Inferior parietal cortex (tissue), 1 donor: ENCODE results near the gene DEK.
"Not testable (repeated sequence)": the region's sequence is repeated elsewhere in the genome, so short reads cannot be mapped to it uniquely, and the experiment has no call there.

Experiments used
- DNase-seq: peaks from one replicate; pipeline ENCODE4 v3.0.0-alpha.2; 2016; ENCODE audit errors: extremely low spot score

DEK gene

DNA sequence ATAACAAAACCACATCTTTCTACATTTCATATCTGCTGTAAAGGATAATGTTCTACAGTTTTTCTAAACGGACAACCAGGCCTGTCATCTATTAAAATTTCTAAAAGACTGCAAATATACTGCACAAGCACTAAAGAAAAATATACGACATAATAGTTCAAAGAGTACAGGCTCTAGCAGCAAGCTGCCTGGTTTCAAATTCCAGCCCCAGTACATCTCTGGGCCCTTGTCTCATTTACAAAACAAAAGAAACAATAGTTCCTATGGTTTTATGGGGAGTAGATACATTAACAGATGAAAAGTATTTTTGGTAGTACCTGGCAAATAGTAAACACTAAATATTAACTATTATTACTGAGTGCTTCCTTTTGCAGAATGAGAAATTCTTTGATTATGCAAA lies 24.1 kb downstream of the DEK start:
- DNase-seq = no peak

DNA sequence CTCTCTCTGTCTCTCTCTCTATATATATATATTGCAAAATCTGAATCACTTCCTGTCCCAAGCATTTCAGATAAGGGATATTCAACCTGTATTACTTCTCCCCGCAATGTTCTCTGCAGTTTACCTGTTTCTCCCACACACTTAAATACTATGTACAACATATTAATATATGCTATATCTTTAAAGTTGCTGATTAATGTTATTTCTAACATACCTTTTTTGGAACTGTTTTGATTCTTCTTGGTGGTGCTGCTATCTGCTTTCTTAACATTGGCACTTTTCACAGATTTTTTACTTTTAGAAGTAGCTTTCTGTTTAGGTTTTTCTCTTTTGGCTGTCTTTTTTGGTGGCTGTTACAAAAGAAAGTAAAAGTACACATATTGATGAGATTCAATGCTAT lies 27.2 kb downstream of the DEK start:
- DNase-seq = no peak

GRCh38 chr6:18235524-18235923 lies 28.8 kb downstream of the DEK start:
- DNase-seq = no peak

- DNase-seq = no peak
These were observed 29.8 kb downstream of the DEK start for GRCh38 chr6:18234564-18234963.

DNA sequence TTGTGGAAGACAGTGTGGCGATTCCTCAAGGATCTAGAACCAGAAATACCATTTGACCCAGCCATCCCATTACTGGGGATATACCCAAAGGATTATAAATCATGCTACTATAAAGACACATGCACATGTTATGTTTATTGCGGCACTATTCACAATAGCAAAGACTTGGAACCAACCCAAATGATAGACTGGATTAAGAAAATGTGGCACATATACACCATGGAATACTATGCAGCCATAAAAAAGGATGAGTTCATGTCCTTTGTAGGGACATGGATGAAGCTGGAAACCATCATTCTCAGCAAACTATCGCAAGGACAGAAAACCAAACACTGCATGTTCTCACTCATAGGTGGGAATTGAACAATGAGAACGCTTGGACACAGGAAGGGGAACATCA lies 30.6 kb downstream of the DEK start:
- not testable (repeated sequence) for DNase-seq

DNA sequence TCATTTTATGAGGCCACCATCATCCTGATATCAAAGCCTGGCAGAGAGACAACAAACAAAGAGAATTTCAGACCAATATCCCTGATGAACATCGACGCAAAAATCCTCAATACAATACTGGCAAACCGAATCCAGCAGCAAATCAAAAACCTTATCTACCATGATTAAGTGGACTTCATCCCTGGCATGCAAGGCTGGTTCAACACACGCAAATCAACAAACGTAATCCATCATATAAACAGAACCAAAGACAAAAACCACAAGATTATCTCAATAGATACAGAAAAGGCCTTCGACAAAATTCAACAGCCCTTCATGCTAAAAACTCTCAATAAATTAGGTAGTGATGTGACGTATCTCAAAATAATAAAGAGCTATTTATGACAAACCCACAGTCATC lies 32.5 kb downstream of the DEK start:
- DNase-seq = not testable (repeated sequence)

GRCh38 chr6:18228590-18228989 lies 35.7 kb downstream of the DEK start:
- not testable (repeated sequence) for DNase-seq

GRCh38 chr6:18227166-18227565 lies 37.2 kb downstream of the DEK start:
- not testable (repeated sequence) for DNase-seq

GRCh38 chr6:18226451-18227105 lies 37.8 kb downstream of the DEK start:
- DNase-seq = not testable (repeated sequence)

DNA sequence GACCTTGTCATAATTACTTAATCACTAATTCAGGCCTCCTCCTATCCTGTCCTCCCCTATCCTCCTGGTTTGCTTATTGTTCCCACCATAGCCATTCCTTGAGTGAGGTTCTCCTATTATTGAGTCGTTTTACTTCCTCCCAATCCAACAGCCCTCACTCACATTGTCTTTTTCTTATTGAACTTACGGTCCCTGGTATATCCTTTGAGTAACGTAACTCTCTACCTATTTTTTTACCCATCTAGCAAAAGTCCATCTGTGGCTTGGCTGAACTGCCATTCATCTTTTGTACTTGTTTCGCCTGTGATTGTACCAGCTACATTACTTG lies 43.1 kb downstream of the DEK start:
- DNase-seq = no peak

DNA sequence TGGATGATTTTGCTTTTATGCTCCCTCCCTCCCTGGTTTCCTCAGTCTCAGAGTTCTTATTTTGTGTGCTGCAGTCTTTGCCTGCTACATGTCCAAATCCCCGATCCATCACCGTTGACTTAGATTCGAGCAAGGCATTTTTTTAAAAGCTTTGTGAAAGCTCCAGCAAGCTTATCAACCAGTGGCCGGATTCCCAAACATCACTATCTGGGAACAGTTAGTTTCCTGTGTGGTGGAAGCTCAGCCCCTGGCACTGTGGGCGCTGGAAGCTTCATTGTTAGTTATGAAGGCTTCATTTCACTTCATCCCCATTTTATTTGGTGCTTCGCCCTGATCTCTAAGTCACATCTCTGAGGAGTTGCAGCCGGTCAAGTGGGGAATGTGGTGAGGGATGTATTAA lies 44.7 kb downstream of the DEK start:
- DNase-seq = no peak

DNA sequence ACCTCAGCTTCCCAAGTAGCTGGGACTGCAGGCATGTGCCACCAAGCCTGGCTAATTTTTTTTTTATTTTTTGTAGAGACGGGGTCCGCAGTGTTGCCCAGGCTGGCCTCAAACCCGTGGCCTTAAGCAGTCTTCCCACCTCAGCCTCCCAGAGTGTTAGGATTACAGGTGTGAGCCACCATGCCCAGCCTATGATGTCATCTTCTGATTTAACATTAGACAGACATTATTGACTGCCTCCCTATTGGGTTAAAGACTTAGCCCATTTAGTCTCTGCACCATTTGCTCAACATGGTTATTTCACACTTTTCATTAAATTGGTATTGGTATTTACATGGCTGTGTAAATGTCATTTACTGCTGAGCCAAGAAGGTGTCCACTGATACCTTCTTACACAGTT lies 46.1 kb downstream of the DEK start:
- no peak for DNase-seq

- no peak for DNase-seq
These were observed 47.9 kb downstream of the DEK start for GRCh38 chr6:18216411-18216810.

- DNase-seq = no peak
These were observed 48.9 kb downstream of the DEK start for GRCh38 chr6:18215436-18215835.

DNA sequence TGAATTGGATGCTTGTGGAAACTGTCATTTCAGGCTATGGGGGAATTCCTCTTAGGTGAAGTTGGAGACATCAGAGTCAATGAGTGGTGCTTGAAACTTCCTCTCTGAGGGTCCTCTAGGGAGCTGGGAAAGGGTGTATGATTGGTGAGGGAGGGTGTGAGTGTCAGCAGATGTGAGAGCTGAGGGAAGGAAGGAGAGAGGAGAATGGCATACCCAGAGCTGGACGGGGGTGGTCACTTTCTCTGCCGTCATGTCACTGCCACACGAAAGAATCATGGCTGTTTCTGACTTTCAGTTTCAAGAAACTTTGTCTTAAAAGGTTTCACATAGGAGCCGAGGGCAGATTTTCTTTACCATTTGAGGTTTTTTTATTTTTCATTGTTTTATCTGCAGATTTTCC lies 50.3 kb downstream of the DEK start:
- no peak for DNase-seq

DNA sequence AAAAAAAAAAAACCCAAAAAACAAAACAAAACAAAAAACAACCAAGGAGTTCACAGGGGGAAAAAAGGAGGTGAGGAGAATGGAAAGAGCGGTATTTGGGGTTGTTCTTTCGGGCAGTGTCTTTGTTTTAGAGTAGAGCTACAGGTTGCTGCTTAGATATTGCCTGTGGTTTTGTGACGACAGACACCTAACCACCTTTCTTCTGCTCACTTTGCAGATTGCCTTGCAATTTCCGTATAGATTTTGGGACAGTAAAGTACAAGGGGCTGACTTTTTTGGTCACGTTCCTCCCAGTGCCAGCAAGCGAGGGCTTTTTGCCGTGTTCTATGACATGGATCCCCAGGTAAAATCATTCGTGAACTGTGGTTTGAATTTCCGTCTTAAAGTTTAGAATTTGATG lies 50.9 kb downstream of the DEK start:
- DNase-seq = no peak

GRCh38 chr6:18212231-18212630 lies 52.1 kb downstream of the DEK start:
- DNase-seq = no peak

GRCh38 chr6:18211338-18211737 lies 53.0 kb downstream of the DEK start:
- no peak for DNase-seq

GRCh38 chr6:18210707-18211106 lies 53.6 kb downstream of the DEK start:
- no peak for DNase-seq

- no peak for DNase-seq
These were observed 54.7 kb downstream of the DEK start for GRCh38 chr6:18209539-18210197.

- DNase-seq = not testable (repeated sequence)
These were observed 55.6 kb downstream of the DEK start for GRCh38 chr6:18208778-18209177.

- DNase-seq = no peak
These were observed 56.4 kb downstream of the DEK start for GRCh38 chr6:18207949-18208348.

DNA sequence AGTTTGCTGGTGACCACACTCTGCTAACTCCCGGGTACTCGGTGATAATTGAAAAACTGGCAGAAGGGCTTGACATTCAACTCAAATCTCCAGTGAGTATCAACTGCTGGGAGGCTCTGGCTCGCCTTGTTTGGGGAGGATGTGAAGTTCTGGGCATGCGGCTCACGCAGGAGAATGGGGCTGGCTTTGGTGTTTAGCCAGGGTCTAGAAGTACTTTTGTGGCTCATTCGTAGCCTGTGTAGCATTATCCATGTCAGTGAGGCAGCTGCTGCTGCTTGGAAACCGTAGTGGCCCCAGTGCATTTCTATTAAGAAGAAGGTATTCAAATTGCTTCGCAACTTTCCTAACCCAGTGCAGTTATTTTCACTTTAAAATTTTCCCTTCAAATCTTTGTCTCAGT lies 56.9 kb downstream of the DEK start:
- no peak for DNase-seq

- DNase-seq = no peak
These were observed 57.7 kb downstream of the DEK start for GRCh38 chr6:18206591-18206990.
